ENCODE measurements around the gene PITRM1.

The PITRM1 gene

DNA sequence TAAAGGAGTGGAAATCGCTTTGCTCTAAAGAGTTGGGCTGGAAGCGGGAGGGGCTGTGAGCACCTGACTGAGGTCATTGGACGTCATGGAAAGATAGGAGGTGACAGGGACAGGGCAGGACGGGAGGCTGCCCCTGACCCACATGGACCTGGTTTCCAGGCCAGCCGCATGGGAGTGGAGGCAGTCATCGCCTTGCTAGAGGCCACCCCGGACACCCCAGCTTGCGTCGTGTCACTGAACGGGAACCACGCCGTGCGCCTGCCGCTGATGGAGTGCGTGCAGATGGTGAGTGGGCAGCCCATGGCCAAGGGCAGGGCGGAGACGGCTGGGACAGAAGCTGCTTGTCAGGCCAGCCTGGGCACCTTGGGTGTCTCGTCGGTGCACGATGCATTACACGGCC, 63.4 kb downstream of the PITRM1 start:
- Histone ChIP-seq H3K27ac (ENCODE audit: low read length) (no peak overlapping the region), H3K27me3 (ENCODE audit: insufficient read depth, low read length, poor library complexity) (no peaks in the 10 kb centered on the region), H3K36me3 (ENCODE audit: insufficient read depth, low read length) (peaks cover 89% of the 10 kb centered on the region), H2AFZ (ENCODE audit: low read depth, low read length) (no peak overlapping the region), H3K4me3 (ENCODE audit: low read depth in 1 of 2, low read length in 2 of 2) (no peak overlapping the region), H3K4me1 (ENCODE audit: insufficient read depth, low read length) (no peaks in the 10 kb centered on the region), H3K9ac (ENCODE audit: low read depth, low read length) (no peak overlapping the region), H3K9me3 (ENCODE audit: insufficient read depth, low read length, severe bottlenecking) (no peaks in the 10 kb centered on the region), H3K79me2 (ENCODE audit: insufficient read depth, low read length) (peaks cover 6% of the 10 kb centered on the region), H4K20me1 (ENCODE audit: insufficient read depth, low read length) (peaks cover 46% of the 10 kb centered on the region), H3K4me2 (ENCODE audit: insufficient read depth, low read length) (no peak overlapping the region)
- ATAC-seq (ENCODE audit: insufficient read depth, low read depth) (no peak), DNase-seq (no peak)
- TF ChIP-seq, protein P1, sequence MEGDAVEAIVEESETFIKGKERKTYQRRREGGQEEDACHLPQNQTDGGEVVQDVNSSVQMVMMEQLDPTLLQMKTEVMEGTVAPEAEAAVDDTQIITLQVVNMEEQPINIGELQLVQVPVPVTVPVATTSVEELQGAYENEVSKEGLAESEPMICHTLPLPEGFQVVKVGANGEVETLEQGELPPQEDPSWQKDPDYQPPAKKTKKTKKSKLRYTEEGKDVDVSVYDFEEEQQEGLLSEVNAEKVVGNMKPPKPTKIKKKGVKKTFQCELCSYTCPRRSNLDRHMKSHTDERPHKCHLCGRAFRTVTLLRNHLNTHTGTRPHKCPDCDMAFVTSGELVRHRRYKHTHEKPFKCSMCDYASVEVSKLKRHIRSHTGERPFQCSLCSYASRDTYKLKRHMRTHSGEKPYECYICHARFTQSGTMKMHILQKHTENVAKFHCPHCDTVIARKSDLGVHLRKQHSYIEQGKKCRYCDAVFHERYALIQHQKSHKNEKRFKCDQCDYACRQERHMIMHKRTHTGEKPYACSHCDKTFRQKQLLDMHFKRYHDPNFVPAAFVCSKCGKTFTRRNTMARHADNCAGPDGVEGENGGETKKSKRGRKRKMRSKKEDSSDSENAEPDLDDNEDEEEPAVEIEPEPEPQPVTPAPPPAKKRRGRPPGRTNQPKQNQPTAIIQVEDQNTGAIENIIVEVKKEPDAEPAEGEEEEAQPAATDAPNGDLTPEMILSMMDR (IDR thresholded peaks at IDR 0.05; ENCODE audit: borderline replicate concordance, extremely low read depth, low read length, poor library complexity, severe bottlenecking): no peak
- TF ChIP-seq EZH2 (IDR thresholded peaks at IDR 0.05; ENCODE audit: borderline replicate concordance, low read depth, low read length, severe bottlenecking): no peak

GRCh38 chr10:3108575-3109105, 63.9 kb downstream of the PITRM1 start:
- peaks cover 6% of the 10 kb centered on the region for H3K79me2 ChIP-seq (ENCODE audit: insufficient read depth, low read length)
- H4K20me1 ChIP-seq (ENCODE audit: insufficient read depth, low read length): peaks cover 49% of the 10 kb centered on the region
- no peak overlapping the region for H3K4me3 ChIP-seq (ENCODE audit: low read depth in 1 of 2, low read length in 2 of 2)
- no peak overlapping the region for H3K27ac ChIP-seq (ENCODE audit: low read length)
- DNase-seq (no peak), ATAC-seq (ENCODE audit: insufficient read depth, low read depth) (no peak)
- H3K4me2 ChIP-seq (ENCODE audit: insufficient read depth, low read length): no peak overlapping the region
- no peaks in the 10 kb centered on the region for H3K4me1 ChIP-seq (ENCODE audit: insufficient read depth, low read length)
- H3K9ac ChIP-seq (ENCODE audit: low read depth, low read length): no peak overlapping the region
- H3K27me3 ChIP-seq (ENCODE audit: insufficient read depth, low read length, poor library complexity): no peaks in the 10 kb centered on the region
- TF ChIP-seq, protein P1 (IDR thresholded peaks at IDR 0.05; ENCODE audit: borderline replicate concordance, extremely low read depth, low read length, poor library complexity, severe bottlenecking): no peak
- TF ChIP-seq EZH2 (IDR thresholded peaks at IDR 0.05; ENCODE audit: borderline replicate concordance, low read depth, low read length, severe bottlenecking): no peak
- peaks cover 90% of the 10 kb centered on the region for H3K36me3 ChIP-seq (ENCODE audit: insufficient read depth, low read length)
- no peaks in the 10 kb centered on the region for H3K9me3 ChIP-seq (ENCODE audit: insufficient read depth, low read length, severe bottlenecking)
- no peak overlapping the region for H2AFZ ChIP-seq (ENCODE audit: low read depth, low read length)

DNA sequence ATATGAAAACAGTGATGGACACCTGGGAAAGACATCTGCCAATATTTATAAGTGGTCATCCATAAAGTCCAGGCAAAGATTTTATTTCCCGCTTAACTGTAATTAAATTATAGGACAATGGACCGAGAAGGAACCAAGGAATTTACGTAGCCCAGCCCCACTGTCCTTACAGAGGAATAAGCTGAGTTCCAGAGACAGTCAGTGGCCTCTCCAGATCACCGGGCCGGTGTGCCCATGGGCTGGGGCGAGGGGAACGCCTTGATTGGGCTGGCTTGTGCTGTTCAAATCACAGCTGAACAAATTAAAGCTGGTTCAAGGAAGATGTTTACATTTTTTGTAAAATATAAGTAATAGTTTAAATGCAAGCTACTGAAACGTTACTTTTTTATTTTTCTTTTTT, 64.5 kb downstream of the PITRM1 start:
- H3K4me2 ChIP-seq (ENCODE audit: insufficient read depth, low read length): no peak overlapping the region
- H3K79me2 ChIP-seq (ENCODE audit: insufficient read depth, low read length): peaks cover 8% of the 10 kb centered on the region
- DNase-seq (no peak), ATAC-seq (ENCODE audit: insufficient read depth, low read depth) (no peak)
- no peak overlapping the region for H2AFZ ChIP-seq (ENCODE audit: low read depth, low read length)
- no peak overlapping the region for H3K9ac ChIP-seq (ENCODE audit: low read depth, low read length)
- TF ChIP-seq, protein P1 (IDR thresholded peaks at IDR 0.05; ENCODE audit: borderline replicate concordance, extremely low read depth, low read length, poor library complexity, severe bottlenecking): no peak
- no peak for TF ChIP-seq EZH2 (IDR thresholded peaks at IDR 0.05; ENCODE audit: borderline replicate concordance, low read depth, low read length, severe bottlenecking)
- H3K27me3 ChIP-seq (ENCODE audit: insufficient read depth, low read length, poor library complexity): no peaks in the 10 kb centered on the region
- H3K27ac ChIP-seq (ENCODE audit: low read length): no peak overlapping the region
- H3K36me3 ChIP-seq (ENCODE audit: insufficient read depth, low read length): peaks cover 90% of the 10 kb centered on the region
- H3K9me3 ChIP-seq (ENCODE audit: insufficient read depth, low read length, severe bottlenecking): no peaks in the 10 kb centered on the region
- H4K20me1 ChIP-seq (ENCODE audit: insufficient read depth, low read length): peaks cover 54% of the 10 kb centered on the region
- H3K4me1 ChIP-seq (ENCODE audit: insufficient read depth, low read length): no peaks in the 10 kb centered on the region
- H3K4me3 ChIP-seq (ENCODE audit: low read depth in 1 of 2, low read length in 2 of 2): no peak overlapping the region

All from DND-41 (cell line).